ENCODE data around the gene RASGRF1.
A peak's percentile ranks its signal among the peaks of the same experiment; 100 is the strongest.

The RASGRF1 gene

DNA sequence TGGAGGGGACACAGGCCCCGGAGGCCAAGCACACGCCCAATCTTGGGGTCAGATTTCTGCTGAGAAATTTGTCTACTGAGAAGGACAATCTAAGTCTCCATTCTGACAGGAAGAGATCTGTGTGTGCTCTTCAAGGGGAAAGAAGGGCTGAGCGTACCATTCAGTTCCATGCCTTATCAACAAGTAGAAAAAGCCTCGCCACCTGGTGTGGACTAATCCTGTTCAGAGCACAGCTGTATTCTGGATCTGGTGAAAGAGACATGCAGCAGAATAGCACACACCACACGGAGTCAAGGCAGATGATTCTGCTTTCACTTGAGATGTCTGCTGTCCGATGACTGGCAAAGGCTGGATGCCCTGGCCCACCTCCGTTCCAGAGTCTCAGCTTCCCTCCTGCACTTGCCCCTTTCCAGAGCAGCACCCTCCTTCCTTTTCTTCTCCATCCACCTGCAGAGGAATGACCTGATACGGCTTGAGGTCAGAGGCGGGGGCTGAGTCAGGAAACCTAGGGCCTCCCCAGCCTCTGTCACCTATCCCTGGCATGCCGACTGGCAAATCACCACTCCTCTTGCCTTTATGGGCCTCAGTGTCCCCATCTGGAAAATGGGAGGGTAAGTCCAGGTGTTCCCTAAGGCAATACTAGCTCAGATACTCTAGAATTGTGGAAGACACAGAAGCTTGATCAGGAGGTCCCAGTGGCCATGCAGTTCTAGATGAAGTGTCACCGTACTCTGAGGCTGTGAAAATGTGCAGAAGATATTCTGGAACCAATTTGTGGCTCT, 108.9 kb downstream of the RASGRF1 start:
- no peak for DNase-seq (ENCODE audit: low spot score)
- TF ChIP-seq, protein P1, sequence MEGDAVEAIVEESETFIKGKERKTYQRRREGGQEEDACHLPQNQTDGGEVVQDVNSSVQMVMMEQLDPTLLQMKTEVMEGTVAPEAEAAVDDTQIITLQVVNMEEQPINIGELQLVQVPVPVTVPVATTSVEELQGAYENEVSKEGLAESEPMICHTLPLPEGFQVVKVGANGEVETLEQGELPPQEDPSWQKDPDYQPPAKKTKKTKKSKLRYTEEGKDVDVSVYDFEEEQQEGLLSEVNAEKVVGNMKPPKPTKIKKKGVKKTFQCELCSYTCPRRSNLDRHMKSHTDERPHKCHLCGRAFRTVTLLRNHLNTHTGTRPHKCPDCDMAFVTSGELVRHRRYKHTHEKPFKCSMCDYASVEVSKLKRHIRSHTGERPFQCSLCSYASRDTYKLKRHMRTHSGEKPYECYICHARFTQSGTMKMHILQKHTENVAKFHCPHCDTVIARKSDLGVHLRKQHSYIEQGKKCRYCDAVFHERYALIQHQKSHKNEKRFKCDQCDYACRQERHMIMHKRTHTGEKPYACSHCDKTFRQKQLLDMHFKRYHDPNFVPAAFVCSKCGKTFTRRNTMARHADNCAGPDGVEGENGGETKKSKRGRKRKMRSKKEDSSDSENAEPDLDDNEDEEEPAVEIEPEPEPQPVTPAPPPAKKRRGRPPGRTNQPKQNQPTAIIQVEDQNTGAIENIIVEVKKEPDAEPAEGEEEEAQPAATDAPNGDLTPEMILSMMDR (IDR thresholded peaks at IDR 0.05; ENCODE audit: extremely low read depth, missing control alignments), result no peak

DNA sequence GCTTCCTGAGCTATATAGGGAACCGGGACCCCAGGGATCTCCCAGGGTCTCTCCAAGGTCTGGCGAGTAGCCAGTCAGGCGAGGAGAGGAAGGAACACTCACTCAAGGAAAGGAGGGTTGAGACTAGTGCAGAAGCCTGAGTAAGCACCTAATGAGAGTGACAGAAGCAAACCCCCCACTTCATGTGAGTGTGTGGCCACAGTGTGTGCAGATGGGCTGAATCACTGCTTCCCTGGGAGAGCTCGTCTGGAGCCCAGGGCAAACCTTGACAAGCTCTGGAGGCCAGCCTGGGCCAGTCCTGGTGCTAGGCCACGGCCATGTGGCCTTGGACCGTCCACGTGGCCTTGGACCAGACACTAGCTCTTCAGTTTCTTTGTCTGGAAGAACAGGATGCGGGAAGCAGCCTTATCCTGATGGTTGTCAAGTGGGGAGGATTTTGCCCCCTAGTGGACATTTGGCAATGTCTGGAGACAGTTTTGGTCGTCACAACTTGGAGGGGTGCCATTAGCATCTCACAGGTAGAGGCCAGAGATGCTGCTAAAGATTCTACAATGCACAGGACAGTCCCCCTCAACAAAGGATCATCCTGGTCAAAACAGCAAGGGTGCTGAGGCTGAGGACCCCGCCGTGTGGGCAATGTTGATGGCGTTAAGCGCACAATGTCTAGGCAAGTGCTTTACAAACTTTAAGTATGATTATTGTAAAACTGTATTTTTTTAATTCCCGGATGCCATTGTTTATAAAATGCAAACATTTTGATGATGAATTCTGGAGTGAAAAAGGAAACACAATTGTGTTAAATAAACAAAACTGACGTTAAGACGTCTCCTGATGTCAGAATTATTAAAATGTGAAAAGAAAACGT, 110.9 kb downstream of the RASGRF1 start:
- DNase-seq (ENCODE audit: low spot score), result peak; percentile 49

DNA sequence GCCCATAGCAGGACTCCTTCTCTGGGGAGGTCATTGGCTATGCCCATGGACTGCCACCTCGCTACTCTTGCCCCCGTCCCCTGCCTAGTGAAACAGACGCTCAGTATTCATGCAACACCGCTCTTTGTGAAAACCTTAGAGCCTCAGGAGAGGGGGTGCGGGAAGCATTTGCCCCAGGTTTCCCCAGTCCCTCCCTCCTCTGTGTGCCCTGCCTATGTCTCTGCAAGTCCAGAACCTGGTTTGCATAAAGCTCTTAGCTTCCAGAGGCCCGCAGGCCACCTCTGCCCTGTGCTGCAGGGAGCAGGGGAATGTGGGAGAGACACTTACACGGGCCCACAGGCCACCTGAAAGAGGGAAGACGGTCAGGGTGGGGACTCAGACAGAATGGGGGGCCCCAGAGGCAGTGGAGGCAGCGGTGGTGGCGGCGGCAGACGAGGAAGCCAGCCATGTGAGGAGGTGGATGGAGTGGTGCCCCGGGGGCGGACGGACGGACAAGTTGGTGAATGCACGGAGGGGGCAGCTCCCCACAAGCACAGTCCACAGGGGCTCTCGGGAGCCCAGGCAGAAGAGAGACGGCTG, 111.9 kb downstream of the RASGRF1 start:
- TF ChIP-seq, protein P1 (IDR thresholded peaks at IDR 0.05; ENCODE audit: extremely low read depth, missing control alignments), result no peak
- DNase-seq (ENCODE audit: low spot score), result no peak

More for the DNA sequence above, 110.9 kb downstream of the RASGRF1 start:
- TF ChIP-seq, protein P1 (IDR thresholded peaks at IDR 0.05; ENCODE audit: extremely low read depth, missing control alignments), result peak; percentile 56

- peak; percentile 44 for DNase-seq (ENCODE audit: low spot score)
- TF ChIP-seq, protein P1 (IDR thresholded peaks at IDR 0.05; ENCODE audit: extremely low read depth, missing control alignments), result no peak
Observed at GRCh38 chr15:78977591-78978347, 112.8 kb downstream of the RASGRF1 start.

- TF ChIP-seq, protein P1 (IDR thresholded peaks at IDR 0.05; ENCODE audit: extremely low read depth, missing control alignments), result no peak
- peak; percentile 79 for DNase-seq (ENCODE audit: low spot score)
Observed at GRCh38 chr15:78977091-78977571, 113.4 kb downstream of the RASGRF1 start.

- DNase-seq (ENCODE audit: low spot score), result peak; percentile 39
- TF ChIP-seq, protein P1 (IDR thresholded peaks at IDR 0.05; ENCODE audit: extremely low read depth, missing control alignments), result no peak
Observed at GRCh38 chr15:78976691-78977090, 113.9 kb downstream of the RASGRF1 start.
